GM21390 (cell line): Measurements from ENCODE around the gene FOXL1.

Experiments
- ATAC-seq: cut with Tn5 transposase; IDR thresholded peaks from one replicate; pipeline ENCODE4 v1.9.1; 2021; ENCODE audit not compliant: unreplicated experiment

FOXL1 gene

GRCh38 chr16:86547286-86547685, 31.1 kb upstream of the FOXL1 start:
- no peak for ATAC-seq

- ATAC-seq: no peak
Observed at GRCh38 chr16:86549076-86549892, 29.1 kb upstream of the FOXL1 start.

- no peak for ATAC-seq
Observed at GRCh38 chr16:86549893-86550190, 28.5 kb upstream of the FOXL1 start.

GRCh38 chr16:86550281-86550680, 28.1 kb upstream of the FOXL1 start:
- ATAC-seq: no peak

DNA sequence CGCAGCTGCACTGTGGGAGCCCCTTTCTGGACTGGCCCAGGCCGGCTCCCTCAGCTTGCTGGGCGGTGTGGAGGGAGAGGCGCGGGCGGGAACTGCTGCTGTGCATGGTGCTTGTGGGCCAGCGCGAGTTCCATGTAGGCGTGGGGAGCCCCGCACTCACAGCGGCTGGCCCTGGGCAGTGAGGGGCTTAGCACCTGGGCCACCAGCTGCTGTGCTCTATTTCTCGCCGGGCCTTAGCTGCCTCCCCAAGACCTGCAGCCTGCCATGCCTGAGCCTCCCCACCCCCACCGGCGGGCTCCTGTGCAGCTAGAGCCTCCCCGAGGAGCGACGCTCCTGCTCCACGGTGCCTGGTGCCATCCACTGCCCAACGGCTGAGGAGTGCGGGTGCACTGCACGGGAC, 25.0 kb upstream of the FOXL1 start:
- ATAC-seq: no peak

GRCh38 chr16:86554599-86554916, 23.8 kb upstream of the FOXL1 start:
- ATAC-seq: peak; percentile 4

GRCh38 chr16:86554917-86555703, 23.2 kb upstream of the FOXL1 start, which contains the start of gene MTHFSD:
TSS of gene MTHFSD (minus strand) at chr16:86555235. CDS start at chr16:86555184, 51 bp downstream.
- ATAC-seq: peak; percentile 85

DNA sequence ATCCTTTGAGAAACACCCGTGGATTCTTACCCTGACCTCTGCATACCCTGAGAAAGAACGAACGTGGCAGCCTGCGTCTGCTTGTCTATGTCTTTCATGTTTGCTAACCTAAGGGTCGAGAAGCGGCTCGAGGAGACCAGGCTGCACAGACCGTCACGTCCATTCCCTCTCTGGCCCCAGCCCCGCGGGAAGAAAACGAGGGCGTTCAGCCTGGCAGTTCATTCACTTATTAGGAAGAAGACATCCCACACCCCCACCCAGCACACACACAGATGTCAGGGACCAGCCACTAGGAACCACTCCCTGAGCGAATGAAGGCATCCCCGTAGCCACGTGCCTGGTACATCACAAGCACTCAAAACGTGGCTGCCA, 22.7 kb upstream of the FOXL1 start:
- ATAC-seq: no peak

DNA sequence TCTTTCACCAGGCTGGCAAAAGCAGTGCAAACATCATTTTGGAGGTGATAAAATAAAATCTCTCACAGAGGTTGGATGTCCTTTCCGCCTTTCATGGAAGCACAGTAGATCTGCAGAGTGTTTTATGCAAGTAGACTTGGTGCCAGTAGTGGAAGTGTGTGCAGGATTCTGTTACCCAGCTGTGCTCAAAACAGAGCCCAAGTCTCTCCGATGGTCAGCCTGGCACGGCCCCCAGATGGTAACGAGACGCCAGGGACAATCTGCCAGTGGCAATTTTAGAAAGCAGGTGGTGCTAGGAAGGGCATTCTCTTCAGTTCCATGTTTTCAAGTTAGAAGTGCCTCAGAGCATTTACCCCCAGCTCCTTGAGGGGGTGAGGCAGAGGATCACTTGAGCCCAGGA, 21.8 kb upstream of the FOXL1 start:
- no peak for ATAC-seq

DNA sequence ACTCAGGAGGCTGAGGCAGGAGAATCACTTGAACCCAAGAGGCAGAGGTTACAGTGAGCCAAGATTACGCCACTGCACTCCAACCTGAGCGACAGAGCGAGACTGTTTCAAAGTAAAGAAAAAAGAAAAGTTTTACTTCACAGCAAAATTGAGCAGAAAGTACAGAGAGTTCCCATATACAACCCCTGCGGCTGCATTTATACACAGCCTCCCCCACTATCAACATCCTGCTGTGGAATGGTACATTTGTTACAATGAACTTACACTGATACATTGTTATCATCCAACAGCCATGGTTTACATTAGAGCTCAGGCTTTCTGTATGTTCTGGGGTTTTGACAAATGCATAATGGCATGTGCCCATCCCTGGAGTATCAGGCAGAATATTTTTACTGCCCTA, 20.8 kb upstream of the FOXL1 start:
- ATAC-seq: no peak

DNA sequence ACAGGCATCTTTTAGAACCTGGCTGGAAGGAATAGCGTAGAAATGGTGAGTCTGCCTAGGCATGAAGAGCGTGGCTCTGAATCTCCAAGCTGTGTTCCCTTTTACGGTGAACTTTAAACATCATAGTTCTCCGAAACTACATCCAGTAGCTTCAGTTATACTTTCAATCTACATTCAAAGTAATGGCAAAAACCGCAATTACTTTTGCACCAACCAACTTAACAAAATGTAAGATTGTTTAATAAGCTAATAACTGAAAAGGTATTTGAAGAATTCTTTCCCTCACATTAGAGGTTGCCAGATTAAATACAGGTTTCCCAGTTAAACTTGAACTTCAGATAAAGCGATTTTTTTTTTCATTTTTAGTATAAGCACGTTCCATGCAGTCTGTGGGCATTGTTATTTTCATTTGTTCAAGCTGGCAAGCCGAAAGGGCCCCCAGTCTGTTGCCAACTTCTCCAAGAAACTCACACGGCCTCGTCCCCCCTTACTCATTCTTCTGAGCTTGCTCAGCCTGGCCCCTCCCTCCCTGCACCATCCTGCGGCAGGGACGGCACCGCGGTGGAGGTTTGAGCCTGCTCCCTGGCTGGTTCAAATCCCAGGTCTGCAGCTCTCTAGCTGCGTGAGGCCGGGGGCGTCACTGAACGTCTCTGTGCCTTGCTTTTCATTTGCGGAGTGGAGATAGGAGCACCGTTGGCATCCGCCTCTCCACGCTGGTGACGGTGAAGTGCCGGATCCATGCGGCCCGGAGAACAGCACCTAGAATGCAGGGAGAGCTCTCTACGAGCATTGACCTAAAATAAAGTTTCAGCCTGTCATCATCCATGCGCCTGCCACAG, 19.8 kb upstream of the FOXL1 start:
- no peak for ATAC-seq

- ATAC-seq: no peak
Observed at GRCh38 chr16:86559802-86560305, 18.5 kb upstream of the FOXL1 start.

DNA sequence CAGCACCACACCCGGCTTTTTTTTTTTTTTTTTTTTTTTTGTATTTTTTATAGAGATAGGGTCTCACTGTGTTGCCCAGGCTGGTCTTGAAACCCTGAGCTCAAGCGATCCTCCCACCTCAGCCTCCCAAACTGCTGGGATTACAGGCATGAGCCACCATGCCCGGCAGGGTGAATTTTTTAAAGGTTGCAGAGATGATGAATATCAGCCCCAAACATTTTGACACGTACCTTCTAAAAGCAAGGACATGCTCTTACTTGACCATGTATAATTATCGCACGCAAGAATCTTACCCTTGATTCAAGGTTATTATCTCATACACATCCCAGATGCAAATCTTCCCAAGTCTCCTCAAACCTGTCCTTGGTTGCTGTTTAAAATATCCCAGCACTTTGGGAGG, 16.0 kb upstream of the FOXL1 start:
- ATAC-seq: no peak

DNA sequence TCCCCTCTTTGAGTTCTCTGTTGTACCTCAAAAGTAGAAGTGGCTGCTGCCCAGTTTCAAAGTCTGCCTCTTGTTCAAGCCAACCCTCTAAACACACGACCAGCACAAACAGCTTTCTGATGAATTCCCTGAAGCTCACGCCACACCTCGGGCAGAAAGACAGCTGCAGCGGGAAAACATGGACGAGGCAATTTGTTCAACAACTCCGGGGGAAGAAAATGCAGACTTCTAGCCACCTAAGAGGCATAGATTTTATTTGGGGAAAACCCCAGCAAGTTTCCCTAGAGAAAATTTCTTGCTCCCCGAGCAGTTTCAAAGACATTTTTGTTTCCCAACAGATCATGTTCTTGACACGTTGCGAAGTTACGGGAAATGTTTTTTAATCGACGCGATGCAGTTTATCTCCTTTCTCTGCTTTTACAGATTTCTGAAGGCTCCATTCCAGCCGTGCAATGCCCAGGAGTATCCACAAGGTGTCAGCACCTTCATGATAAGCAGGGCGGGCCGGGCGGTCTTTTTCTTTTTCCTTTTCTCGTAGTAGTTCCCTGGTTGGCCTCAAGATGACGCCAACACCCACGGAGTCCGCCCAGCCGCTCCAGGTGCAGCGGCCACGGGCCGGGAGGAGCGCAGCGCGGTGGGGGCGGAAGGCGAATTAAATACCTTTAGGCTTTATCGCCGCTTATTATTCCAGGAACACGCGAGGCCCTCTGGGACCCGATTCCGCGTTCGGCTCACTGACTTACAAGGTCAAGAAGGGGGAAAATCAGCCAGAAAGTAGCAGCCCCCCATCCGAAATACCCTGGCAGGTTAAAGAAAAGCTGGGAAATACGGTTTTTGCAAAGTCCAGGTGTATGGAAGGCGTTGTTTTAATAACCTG, 14.6 kb upstream of the FOXL1 start:
- no peak for ATAC-seq

- no peak for ATAC-seq
Observed at GRCh38 chr16:86565181-86565631, 13.1 kb upstream of the FOXL1 start.

GRCh38 chr16:86565644-86566511, 12.5 kb upstream of the FOXL1 start:
- ATAC-seq: no peak

- no peak for ATAC-seq
Observed at GRCh38 chr16:86566601-86566965, 11.8 kb upstream of the FOXL1 start, which contains the start of gene FOXC2. TSS of gene FOXC2 (plus strand) at chr16:86566829. CDS start at chr16:86567336, 507 bp downstream.

- no peak for ATAC-seq
Observed at GRCh38 chr16:86566966-86567700, 11.2 kb upstream of the FOXL1 start.
